HepG2 (cell line): ENCODE results near the gene IGFBP6. TPM values are rescaled to one million over a fixed set of nuclear protein-coding genes. Genes with fewer than 3 reads are reported as not detected.
A peak's percentile ranks its signal among the peaks of the same experiment; 100 is the strongest.

Experiments
- ATF7-NPFF ChIP-seq: sonication (generic); formaldehyde crosslinking; IDR thresholded peaks from 2 replicates; pipeline ENCODE4 v1.8.1; 2023; ENCODE audit warnings: mild to moderate bottlenecking, low read depth, missing genetic modification reagents, moderate library complexity
- HCFC1 ChIP-seq: fragments of 150-350 bp; IDR thresholded peaks from 2 replicates; pipeline ENCODE4 v1.6.1; 2014; ENCODE audit warnings: low read depth, low read length
- MIXL1 ChIP-seq: IDR thresholded peaks from 2 replicates; pipeline ENCODE4 v1.6.1; 2016
- RARA ChIP-seq: IDR thresholded peaks from 2 replicates; pipeline ENCODE4 v1.6.1; 2016; ENCODE audit warnings: missing genetic modification reagents, missing compliant biosample characterization
- SIX4 ChIP-seq: sonication (generic); formaldehyde crosslinking; IDR thresholded peaks from 2 replicates; pipeline ENCODE4 v1.4.0; 2020; ENCODE audit warnings: missing genetic modification reagents
- SOX6 ChIP-seq, 2 experiments: fragments of 450-650 bp in 1 of 2; sonication (generic) in 1 of 2; formaldehyde crosslinking in 1 of 2; IDR thresholded peaks; 2 replicates each; pipeline versions ENCODE4 v1.4.0 to v1.6.1; 2017 to 2020; ENCODE audit warnings: antibody characterized with exemption in 1 of 2, mild to moderate bottlenecking in 1 of 2, missing genetic modification reagents in 1 of 2
- STAG1 ChIP-seq: sonication (generic); formaldehyde crosslinking; IDR thresholded peaks from 2 replicates; pipeline ENCODE4 v1.4.0; 2020; ENCODE audit warnings: missing genetic modification reagents
- ZNF263 ChIP-seq: sonication (generic); formaldehyde crosslinking; IDR thresholded peaks from 2 replicates; pipeline ENCODE4 v1.4.0; 2020; ENCODE audit warnings: missing genetic modification reagents
- ZNF292 ChIP-seq: sonication (generic); formaldehyde crosslinking; IDR thresholded peaks from 2 replicates; pipeline ENCODE4 v1.8.1; 2022; ENCODE audit warnings: mild to moderate bottlenecking, low read depth, missing genetic modification reagents, borderline replicate concordance
- ZNF510 ChIP-seq: sonication (generic); formaldehyde crosslinking; IDR thresholded peaks from 2 replicates; pipeline ENCODE4 v1.4.0; 2020; ENCODE audit warnings: low read depth, mild to moderate bottlenecking, missing genetic modification reagents
- ZNF552 ChIP-seq: sonication (generic); formaldehyde crosslinking; IDR thresholded peaks from 2 replicates; pipeline ENCODE4 v1.9.0; 2022; ENCODE audit warnings: missing genetic modification reagents, mild to moderate bottlenecking, borderline replicate concordance
- ZNF788 ChIP-seq: sonication (generic); formaldehyde crosslinking; IDR thresholded peaks from 2 replicates; pipeline ENCODE4 v1.5.0; 2020; ENCODE audit warnings: mild to moderate bottlenecking, missing genetic modification reagents, borderline replicate concordance
- ZNF850 ChIP-seq: sonication (generic); formaldehyde crosslinking; conservative IDR thresholded peaks from 2 replicates; pipeline ENCODE4 v1.9.0; 2021; ENCODE audit warnings: mild to moderate bottlenecking, missing genetic modification reagents
- polyA plus RNA-seq, 8 experiments: library from polyadenylated mRNA; depleted of rRNA in 3 of 8; stranded (reverse) in 7 of 8; unstranded in 1 of 8; fragments of >200 nt; fragmentation: Illumina TruSeq in 4 of 8; extraction: Trizol in 4 of 8; gene quantifications; 2 replicates each; pipeline versions ENCODE4 v1.2.1 to v1.2.3, GENCODE V29; 2011 to 2016; ENCODE audit warnings: low read depth in 4 of 8, missing spikeins in 1 of 8, mixed read lengths in 1 of 8; ENCODE audit not compliant: insufficient read depth in 1 of 8
- total RNA-seq, 5 experiments: library from RNA; depleted of rRNA; stranded (reverse); fragments of >200 nt; fragmentation: Illumina TruSeq; extraction: Trizol; gene quantifications; 2 replicates each; pipeline ENCODE4 v1.2.3, GENCODE V29; 2016; ENCODE audit warnings: low read depth in 1 of 5
- TF ChIP-seq, protein P1 (sequence below): sonication (generic); formaldehyde crosslinking; IDR thresholded peaks from 2 replicates; pipeline ENCODE4 v1.4.0; 2020; ENCODE audit warnings: mild to moderate bottlenecking, missing genetic modification reagents
- TF ChIP-seq, protein P2 (sequence below): sonication (generic); formaldehyde crosslinking; IDR thresholded peaks from 2 replicates; pipeline ENCODE4 v1.8.1; 2022; ENCODE audit warnings: low read depth, mild to moderate bottlenecking, missing genetic modification reagents
- TF ChIP-seq, protein P3 (sequence below): sonication (generic); formaldehyde crosslinking; IDR thresholded peaks from 2 replicates; pipeline ENCODE4 v1.8.0; 2023; ENCODE audit warnings: mild to moderate bottlenecking, missing genetic modification reagents
- TF ChIP-seq, protein P4 (sequence below): sonication (generic); formaldehyde crosslinking; IDR thresholded peaks from 2 replicates; pipeline ENCODE4 v1.4.0; 2020; ENCODE audit warnings: low read depth, mild to moderate bottlenecking, missing genetic modification reagents
- TF ChIP-seq, protein P5 (sequence below): sonication (generic); formaldehyde crosslinking; IDR thresholded peaks from 2 replicates; pipeline ENCODE4 v1.9.0; 2022; ENCODE audit warnings: missing genetic modification reagents, mild to moderate bottlenecking, borderline replicate concordance

IGFBP6 gene
- total and polyA plus RNA-seq, 2 of the 13 experiments (the other 11 are each of a cell fraction or from before 2014, with no cell fraction given) = 3.9 to 25.2 TPM

DNA sequence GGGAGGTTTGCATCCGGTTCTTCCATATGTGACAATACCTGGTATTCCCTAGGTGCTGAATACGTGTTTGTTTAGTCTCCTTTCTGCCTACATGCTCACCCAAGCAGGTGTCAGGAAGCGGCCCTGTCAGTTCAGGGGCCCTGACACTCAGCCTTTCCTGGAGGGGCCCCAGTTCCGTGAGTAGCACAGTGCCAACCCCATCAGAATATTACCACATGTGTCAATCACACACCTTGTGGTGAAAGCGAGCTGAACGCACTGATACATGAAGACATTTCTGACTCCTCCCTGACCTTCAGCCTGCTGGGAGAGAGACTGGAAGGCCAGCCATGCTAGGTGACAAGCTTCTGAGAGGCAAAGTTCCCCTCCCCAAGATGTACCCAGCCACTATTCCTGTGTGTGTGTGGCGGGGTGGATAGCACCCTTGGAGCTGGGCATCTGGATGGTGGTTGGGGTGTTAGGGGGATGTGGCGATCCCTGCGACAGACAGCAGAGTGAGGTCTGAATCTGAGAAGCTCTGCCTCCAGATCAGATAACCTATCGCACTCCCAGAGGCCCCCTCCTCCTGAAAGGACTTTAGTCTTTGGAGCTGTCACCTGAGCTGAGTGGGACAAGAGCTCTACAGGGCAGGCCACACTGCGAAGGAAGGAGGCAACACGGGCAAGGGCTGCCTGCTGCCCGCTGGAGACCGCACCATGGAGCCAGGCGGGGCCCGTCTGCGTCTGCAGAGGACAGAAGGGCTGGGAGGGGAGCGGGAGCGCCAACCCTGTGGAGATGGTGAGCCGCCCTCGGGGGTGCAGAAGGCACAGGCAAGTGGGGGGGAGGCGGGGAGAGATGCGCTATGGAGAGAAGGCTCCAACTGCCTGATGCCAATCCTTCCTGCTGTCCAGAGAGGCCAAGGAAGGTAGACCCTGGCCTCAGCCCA, 5.7 kb downstream of the IGFBP6 start, which contains the start of gene SOAT2 (continued):
- TF ChIP-seq, protein P1, sequence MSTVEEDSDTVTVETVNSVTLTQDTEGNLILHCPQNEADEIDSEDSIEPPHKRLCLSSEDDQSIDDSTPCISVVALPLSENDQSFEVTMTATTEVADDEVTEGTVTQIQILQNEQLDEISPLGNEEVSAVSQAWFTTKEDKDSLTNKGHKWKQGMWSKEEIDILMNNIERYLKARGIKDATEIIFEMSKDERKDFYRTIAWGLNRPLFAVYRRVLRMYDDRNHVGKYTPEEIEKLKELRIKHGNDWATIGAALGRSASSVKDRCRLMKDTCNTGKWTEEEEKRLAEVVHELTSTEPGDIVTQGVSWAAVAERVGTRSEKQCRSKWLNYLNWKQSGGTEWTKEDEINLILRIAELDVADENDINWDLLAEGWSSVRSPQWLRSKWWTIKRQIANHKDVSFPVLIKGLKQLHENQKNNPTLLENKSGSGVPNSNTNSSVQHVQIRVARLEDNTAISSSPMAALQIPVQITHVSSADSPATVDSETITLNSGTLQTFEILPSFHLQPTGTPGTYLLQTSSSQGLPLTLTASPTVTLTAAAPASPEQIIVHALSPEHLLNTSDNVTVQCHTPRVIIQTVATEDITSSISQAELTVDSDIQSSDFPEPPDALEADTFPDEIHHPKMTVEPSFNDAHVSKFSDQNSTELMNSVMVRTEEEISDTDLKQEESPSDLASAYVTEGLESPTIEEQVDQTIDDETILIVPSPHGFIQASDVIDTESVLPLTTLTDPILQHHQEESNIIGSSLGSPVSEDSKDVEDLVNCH (CRISPR knock-in tag) = no peak
- TF ChIP-seq ZNF850 (CRISPR knock-in tag) (no peak), RARA (peak; percentile 58), HCFC1 (no peak), SOX6 (IDR thresholded peaks at IDR 0.05) (no peak), SOX6 (CRISPR knock-in tag; IDR thresholded peaks at IDR 0.05) (peak; percentile 40), ATF7-NPFF (CRISPR knock-in tag) (peak; percentile 72; the same call in 1 of the 2 replicates), STAG1 (CRISPR knock-in tag) (no peak), SIX4 (peak; percentile 89), ZNF292 (peak; percentile 16; the same call in 1 of the 2 replicates), ZNF510 (CRISPR knock-in tag) (0 out of 2 replicates have a peak, but pooled peaks have one; percentile 76), ZNF788 (CRISPR knock-in tag) (peak; percentile 20; the same call in 1 of the 2 replicates), MIXL1 (CRISPR knock-in tag) (no peak), ZNF552 (CRISPR knock-in tag) (no peak), ZNF263 (CRISPR knock-in tag) (no peak; the same call in 1 of the 2 replicates)
- TF ChIP-seq, protein P2, sequence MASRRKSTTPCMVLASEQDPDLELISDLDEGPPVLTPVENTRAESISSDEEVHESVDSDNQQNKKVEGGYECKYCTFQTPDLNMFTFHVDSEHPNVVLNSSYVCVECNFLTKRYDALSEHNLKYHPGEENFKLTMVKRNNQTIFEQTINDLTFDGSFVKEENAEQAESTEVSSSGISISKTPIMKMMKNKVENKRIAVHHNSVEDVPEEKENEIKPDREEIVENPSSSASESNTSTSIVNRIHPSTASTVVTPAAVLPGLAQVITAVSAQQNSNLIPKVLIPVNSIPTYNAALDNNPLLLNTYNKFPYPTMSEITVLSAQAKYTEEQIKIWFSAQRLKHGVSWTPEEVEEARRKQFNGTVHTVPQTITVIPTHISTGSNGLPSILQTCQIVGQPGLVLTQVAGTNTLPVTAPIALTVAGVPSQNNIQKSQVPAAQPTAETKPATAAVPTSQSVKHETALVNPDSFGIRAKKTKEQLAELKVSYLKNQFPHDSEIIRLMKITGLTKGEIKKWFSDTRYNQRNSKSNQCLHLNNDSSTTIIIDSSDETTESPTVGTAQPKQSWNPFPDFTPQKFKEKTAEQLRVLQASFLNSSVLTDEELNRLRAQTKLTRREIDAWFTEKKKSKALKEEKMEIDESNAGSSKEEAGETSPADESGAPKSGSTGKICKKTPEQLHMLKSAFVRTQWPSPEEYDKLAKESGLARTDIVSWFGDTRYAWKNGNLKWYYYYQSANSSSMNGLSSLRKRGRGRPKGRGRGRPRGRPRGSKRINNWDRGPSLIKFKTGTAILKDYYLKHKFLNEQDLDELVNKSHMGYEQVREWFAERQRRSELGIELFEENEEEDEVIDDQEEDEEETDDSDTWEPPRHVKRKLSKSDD = peak; percentile 30; the same call in 1 of the 2 replicates
- TF ChIP-seq, protein P3, sequence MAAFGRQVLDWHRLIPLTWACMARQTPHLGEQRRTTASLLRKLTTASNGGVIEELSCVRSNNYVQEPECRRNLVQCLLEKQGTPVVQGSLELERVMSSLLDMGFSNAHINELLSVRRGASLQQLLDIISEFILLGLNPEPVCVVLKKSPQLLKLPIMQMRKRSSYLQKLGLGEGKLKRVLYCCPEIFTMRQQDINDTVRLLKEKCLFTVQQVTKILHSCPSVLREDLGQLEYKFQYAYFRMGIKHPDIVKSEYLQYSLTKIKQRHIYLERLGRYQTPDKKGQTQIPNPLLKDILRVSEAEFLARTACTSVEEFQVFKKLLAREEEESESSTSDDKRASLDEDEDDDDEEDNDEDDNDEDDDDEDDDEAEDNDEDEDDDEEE (CRISPR knock-in tag) = no peak
- TF ChIP-seq, protein P4, sequence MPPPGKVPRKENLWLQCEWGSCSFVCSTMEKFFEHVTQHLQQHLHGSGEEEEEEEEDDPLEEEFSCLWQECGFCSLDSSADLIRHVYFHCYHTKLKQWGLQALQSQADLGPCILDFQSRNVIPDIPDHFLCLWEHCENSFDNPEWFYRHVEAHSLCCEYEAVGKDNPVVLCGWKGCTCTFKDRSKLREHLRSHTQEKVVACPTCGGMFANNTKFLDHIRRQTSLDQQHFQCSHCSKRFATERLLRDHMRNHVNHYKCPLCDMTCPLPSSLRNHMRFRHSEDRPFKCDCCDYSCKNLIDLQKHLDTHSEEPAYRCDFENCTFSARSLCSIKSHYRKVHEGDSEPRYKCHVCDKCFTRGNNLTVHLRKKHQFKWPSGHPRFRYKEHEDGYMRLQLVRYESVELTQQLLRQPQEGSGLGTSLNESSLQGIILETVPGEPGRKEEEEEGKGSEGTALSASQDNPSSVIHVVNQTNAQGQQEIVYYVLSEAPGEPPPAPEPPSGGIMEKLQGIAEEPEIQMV (CRISPR knock-in tag) = peak; percentile 13; the same call in 1 of the 2 replicates
- TF ChIP-seq, protein P5, sequence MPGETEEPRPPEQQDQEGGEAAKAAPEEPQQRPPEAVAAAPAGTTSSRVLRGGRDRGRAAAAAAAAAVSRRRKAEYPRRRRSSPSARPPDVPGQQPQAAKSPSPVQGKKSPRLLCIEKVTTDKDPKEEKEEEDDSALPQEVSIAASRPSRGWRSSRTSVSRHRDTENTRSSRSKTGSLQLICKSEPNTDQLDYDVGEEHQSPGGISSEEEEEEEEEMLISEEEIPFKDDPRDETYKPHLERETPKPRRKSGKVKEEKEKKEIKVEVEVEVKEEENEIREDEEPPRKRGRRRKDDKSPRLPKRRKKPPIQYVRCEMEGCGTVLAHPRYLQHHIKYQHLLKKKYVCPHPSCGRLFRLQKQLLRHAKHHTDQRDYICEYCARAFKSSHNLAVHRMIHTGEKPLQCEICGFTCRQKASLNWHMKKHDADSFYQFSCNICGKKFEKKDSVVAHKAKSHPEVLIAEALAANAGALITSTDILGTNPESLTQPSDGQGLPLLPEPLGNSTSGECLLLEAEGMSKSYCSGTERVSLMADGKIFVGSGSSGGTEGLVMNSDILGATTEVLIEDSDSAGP (CRISPR knock-in tag) = no peak; the same call in none of the 2 replicates
